ENCODE measurements around the gene CAMKK2. TPM values are rescaled to one million over a fixed set of nuclear protein-coding genes. Genes with fewer than 3 reads are reported as not detected.

The CAMKK2 gene
- total and polyA plus RNA-seq, 9 of the 15 experiments (the other 6 are each of a cell fraction or from before 2014, with no cell fraction given): 4.3 to 32.0 (median 18.2) TPM

DNA sequence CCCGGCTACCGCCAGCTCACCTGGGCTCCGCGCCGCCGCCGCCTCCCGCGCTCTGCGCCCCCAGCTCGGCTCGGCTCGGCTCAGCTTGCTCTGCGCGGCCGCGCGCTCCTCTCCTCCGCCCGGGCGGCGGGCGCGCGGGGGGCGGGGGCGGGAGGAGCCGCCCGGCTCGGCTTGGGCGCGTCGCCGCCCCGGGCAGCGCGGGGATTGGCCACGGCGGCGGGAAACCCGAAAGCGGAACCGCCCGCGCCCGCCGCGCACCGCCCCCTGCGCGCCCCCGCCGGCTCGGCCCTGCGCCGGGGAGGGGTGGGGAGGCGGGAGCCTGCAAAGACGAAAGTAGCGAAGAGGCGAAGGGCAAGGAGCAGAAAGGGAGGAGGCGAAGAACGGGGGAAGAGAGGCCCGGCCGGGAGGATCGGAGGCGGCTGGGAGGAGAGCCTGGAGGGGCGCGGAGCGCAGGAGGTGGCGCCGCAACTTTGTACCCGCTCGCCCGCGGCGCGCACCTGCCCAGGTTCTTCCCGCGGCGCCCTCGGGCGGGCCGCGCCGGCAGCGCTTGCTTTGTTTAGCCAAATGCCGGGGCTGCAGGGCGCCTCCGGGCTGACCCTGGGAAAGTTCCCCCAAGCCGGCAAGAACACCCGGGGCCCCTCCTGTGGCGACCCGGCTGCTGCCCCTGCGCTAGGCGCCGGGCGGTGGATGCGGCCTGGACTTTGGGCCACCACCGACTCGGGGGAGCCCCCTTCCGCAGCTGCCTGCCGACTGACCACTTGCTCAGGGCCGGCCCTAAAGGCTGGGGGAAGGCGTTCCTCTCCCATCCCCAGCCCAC is at the start of gene CAMKK2 (continued):
- TF ChIP-seq, protein P1, sequence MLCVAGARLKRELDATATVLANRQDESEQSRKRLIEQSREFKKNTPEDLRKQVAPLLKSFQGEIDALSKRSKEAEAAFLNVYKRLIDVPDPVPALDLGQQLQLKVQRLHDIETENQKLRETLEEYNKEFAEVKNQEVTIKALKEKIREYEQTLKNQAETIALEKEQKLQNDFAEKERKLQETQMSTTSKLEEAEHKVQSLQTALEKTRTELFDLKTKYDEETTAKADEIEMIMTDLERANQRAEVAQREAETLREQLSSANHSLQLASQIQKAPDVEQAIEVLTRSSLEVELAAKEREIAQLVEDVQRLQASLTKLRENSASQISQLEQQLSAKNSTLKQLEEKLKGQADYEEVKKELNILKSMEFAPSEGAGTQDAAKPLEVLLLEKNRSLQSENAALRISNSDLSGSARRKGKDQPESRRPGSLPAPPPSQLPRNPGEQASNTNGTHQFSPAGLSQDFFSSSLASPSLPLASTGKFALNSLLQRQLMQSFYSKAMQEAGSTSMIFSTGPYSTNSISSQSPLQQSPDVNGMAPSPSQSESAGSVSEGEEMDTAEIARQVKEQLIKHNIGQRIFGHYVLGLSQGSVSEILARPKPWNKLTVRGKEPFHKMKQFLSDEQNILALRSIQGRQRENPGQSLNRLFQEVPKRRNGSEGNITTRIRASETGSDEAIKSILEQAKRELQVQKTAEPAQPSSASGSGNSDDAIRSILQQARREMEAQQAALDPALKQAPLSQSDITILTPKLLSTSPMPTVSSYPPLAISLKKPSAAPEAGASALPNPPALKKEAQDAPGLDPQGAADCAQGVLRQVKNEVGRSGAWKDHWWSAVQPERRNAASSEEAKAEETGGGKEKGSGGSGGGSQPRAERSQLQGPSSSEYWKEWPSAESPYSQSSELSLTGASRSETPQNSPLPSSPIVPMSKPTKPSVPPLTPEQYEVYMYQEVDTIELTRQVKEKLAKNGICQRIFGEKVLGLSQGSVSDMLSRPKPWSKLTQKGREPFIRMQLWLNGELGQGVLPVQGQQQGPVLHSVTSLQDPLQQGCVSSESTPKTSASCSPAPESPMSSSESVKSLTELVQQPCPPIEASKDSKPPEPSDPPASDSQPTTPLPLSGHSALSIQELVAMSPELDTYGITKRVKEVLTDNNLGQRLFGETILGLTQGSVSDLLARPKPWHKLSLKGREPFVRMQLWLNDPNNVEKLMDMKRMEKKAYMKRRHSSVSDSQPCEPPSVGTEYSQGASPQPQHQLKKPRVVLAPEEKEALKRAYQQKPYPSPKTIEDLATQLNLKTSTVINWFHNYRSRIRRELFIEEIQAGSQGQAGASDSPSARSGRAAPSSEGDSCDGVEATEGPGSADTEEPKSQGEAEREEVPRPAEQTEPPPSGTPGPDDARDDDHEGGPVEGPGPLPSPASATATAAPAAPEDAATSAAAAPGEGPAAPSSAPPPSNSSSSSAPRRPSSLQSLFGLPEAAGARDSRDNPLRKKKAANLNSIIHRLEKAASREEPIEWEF (CRISPR knock-in tag; IDR thresholded peaks at IDR 0.05): no peak
- TF ChIP-seq HNRNPK (IDR thresholded peaks at IDR 0.05; ENCODE audit: low read depth, low read length, poor library complexity, severe bottlenecking) (no peak), CAMTA2 (CRISPR knock-in tag; conservative IDR thresholded peaks at IDR 0.05) (0 out of 2 replicates have a peak, but pooled peaks have one; percentile 76), TAF1 (IDR thresholded peaks at IDR 0.05; ENCODE audit: control insufficient read depth, extremely low read depth, insufficient read depth, low read length, severe bottlenecking) (peak; percentile 54), CHCHD3 (CRISPR knock-in tag; IDR thresholded peaks at IDR 0.05) (no peak), MCM2 (IDR thresholded peaks at IDR 0.05; ENCODE audit: low read depth) (no peak), GATAD2A (IDR thresholded peaks at IDR 0.05) (0 out of 2 replicates have a peak, but pooled peaks have one; percentile 40), POLR2AphosphoS2 (IDR thresholded peaks at IDR 0.05; ENCODE audit: low read length) (no peak), CBX5 (IDR thresholded peaks at IDR 0.05; ENCODE audit: borderline replicate concordance, low read depth) (no peak), TOE1 (IDR thresholded peaks at IDR 0.05; ENCODE audit: borderline replicate concordance) (no peak), TOE1 (CRISPR knock-in tag; IDR thresholded peaks at IDR 0.05; ENCODE audit: borderline replicate concordance, low read depth) (no peak), ZNF354B (CRISPR knock-in tag; IDR thresholded peaks at IDR 0.05) (no peak), MCM3 (IDR thresholded peaks at IDR 0.05) (no peak), RBBP5 (IDR thresholded peaks at IDR 0.05; ENCODE audit: borderline replicate concordance, insufficient read depth, low read length, poor library complexity, severe bottlenecking) (peak; percentile 61), SIN3A (IDR thresholded peaks at IDR 0.05; ENCODE audit: borderline replicate concordance in 2 of 2, control insufficient read depth in 1 of 2, low read depth in 2 of 2, low read length in 2 of 2) (peak in 1 of 2 experiments; percentile 9; a peak in 1 of 4 replicates), DACH1 (IDR thresholded peaks at IDR 0.05; ENCODE audit: partially characterized antibody) (no peak), HOXB6 (CRISPR knock-in tag; IDR thresholded peaks at IDR 0.05; ENCODE audit: borderline replicate concordance) (no peak), SMAD2 (IDR thresholded peaks at IDR 0.05; ENCODE audit: low read depth, low read length) (no peak), KHSRP (IDR thresholded peaks at IDR 0.05) (no peak), ZNF644 (tag; IDR thresholded peaks at IDR 0.05; ENCODE audit: low read depth) (peak; percentile 87; the same call in 1 of the 2 replicates)
- TF ChIP-seq, protein P2, sequence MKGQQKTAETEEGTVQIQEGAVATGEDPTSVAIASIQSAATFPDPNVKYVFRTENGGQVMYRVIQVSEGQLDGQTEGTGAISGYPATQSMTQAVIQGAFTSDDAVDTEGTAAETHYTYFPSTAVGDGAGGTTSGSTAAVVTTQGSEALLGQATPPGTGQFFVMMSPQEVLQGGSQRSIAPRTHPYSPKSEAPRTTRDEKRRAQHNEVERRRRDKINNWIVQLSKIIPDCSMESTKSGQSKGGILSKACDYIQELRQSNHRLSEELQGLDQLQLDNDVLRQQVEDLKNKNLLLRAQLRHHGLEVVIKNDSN (CRISPR knock-in tag; IDR thresholded peaks at IDR 0.05): no peak
- TF ChIP-seq, protein P3, sequence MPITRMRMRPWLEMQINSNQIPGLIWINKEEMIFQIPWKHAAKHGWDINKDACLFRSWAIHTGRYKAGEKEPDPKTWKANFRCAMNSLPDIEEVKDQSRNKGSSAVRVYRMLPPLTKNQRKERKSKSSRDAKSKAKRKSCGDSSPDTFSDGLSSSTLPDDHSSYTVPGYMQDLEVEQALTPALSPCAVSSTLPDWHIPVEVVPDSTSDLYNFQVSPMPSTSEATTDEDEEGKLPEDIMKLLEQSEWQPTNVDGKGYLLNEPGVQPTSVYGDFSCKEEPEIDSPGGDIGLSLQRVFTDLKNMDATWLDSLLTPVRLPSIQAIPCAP (CRISPR knock-in tag; IDR thresholded peaks at IDR 0.05; ENCODE audit: borderline replicate concordance): no peak

All from K562 (cell line).